Muscle layer of colon (tissue), 2 donors: ENCODE results near the gene EIF4EBP3.
"Not testable (repeated sequence)": the region's sequence is repeated elsewhere in the genome, so short reads cannot be mapped to it uniquely, and the experiment has no call there.

Experiments
- H3K27ac ChIP-seq: one replicate; pipeline ENCODE4 v1.7.0; 2013; ENCODE audit warnings: low read depth, mild to moderate bottlenecking, low read length, moderate library complexity
- H3K27me3 ChIP-seq, 2 donors: one replicate each; pipeline ENCODE4 v1.7.0; 2013; ENCODE audit warnings: low read length in 2 of 2, mild to moderate bottlenecking in 2 of 2; ENCODE audit not compliant: insufficient read depth in 2 of 2, control insufficient read depth in 1 of 2
- H3K36me3 ChIP-seq: one replicate; pipeline ENCODE4 v1.7.0; 2013; ENCODE audit warnings: mild to moderate bottlenecking, low read length; ENCODE audit not compliant: insufficient read depth
- H3K4me1 ChIP-seq: one replicate; pipeline ENCODE4 v1.7.0; 2013; ENCODE audit warnings: mild to moderate bottlenecking, low read length; ENCODE audit not compliant: insufficient read depth
- H3K4me3 ChIP-seq, 2 donors: one replicate each; pipeline ENCODE4 v1.7.0; 2013; ENCODE audit warnings: low read length in 2 of 2, low read depth in 1 of 2, mild to moderate bottlenecking in 1 of 2, moderate library complexity in 1 of 2
- H3K9ac ChIP-seq: one replicate; pipeline ENCODE4 v1.7.0; 2013; ENCODE audit warnings: low read length
- H3K9me3 ChIP-seq: one replicate; pipeline ENCODE4 v1.7.0; 2013; ENCODE audit warnings: mild to moderate bottlenecking, low read length
- donor health status: abdominal sarcoma.
- donor health status: Adenocarcinoma of cecum.

EIF4EBP3 gene

GRCh38 chr5:140579188-140579747, 31.8 kb downstream of the EIF4EBP3 start:
- H3K4me1 ChIP-seq, H3K9ac ChIP-seq, H3K4me3 ChIP-seq, H3K36me3 ChIP-seq, H3K27ac ChIP-seq, H3K9me3 ChIP-seq, H3K27me3 ChIP-seq: not testable (repeated sequence)

GRCh38 chr5:140587495-140587894, 40.0 kb downstream of the EIF4EBP3 start:
- Histone ChIP-seq H3K27ac (no peak overlapping the region), H3K27me3 (no peaks in the 10 kb centered on the region), H3K9me3 (no peaks in the 10 kb centered on the region), H3K4me3 (no peak overlapping the region), H3K36me3 (no peaks in the 10 kb centered on the region), H3K9ac (no peak overlapping the region), H3K4me1 (no peaks in the 10 kb centered on the region)

GRCh38 chr5:140588311-140589070, 41.0 kb downstream of the EIF4EBP3 start:
- Histone ChIP-seq H3K9ac (no peak overlapping the region), H3K4me3 (no peak overlapping the region), H3K27ac (no peak overlapping the region), H3K27me3 (no peaks in the 10 kb centered on the region), H3K9me3 (no peaks in the 10 kb centered on the region), H3K4me1 (no peaks in the 10 kb centered on the region), H3K36me3 (no peaks in the 10 kb centered on the region)

- no peak overlapping the region for H3K9ac ChIP-seq
- no peak overlapping the region for H3K27ac ChIP-seq
- no peaks in the 10 kb centered on the region for H3K9me3 ChIP-seq
- no peaks in the 10 kb centered on the region for H3K4me1 ChIP-seq
- no peak overlapping the region for H3K4me3 ChIP-seq
- no peaks in the 10 kb centered on the region for H3K27me3 ChIP-seq
- H3K36me3 ChIP-seq = no peaks in the 10 kb centered on the region
Measured at GRCh38 chr5:140590861-140591260, 43.4 kb downstream of the EIF4EBP3 start.

GRCh38 chr5:140591747-140592372, 44.4 kb downstream of the EIF4EBP3 start:
- H3K9ac ChIP-seq = no peak overlapping the region
- H3K27me3 ChIP-seq = no peaks in the 10 kb centered on the region
- H3K27ac ChIP-seq = no peak overlapping the region
- no peaks in the 10 kb centered on the region for H3K9me3 ChIP-seq
- no peak overlapping the region for H3K4me3 ChIP-seq
- no peaks in the 10 kb centered on the region for H3K36me3 ChIP-seq
- no peaks in the 10 kb centered on the region for H3K4me1 ChIP-seq

GRCh38 chr5:140593070-140593469, 45.6 kb downstream of the EIF4EBP3 start:
- not testable (repeated sequence) for H3K4me3 ChIP-seq, H3K9me3 ChIP-seq, H3K27ac ChIP-seq, H3K36me3 ChIP-seq, H3K4me1 ChIP-seq, H3K9ac ChIP-seq, H3K27me3 ChIP-seq

- H3K4me3 ChIP-seq = no peak overlapping the region
- H3K27me3 ChIP-seq = no peaks in the 10 kb centered on the region
- H3K9me3 ChIP-seq = no peaks in the 10 kb centered on the region
- no peak overlapping the region for H3K9ac ChIP-seq
- no peak overlapping the region for H3K27ac ChIP-seq
- H3K4me1 ChIP-seq = no peaks in the 10 kb centered on the region
- H3K36me3 ChIP-seq = no peaks in the 10 kb centered on the region
Measured at GRCh38 chr5:140594169-140594568, 46.7 kb downstream of the EIF4EBP3 start.

- Histone ChIP-seq H3K27ac (no peak overlapping the region), H3K4me1 (no peaks in the 10 kb centered on the region), H3K9ac (no peak overlapping the region), H3K36me3 (no peaks in the 10 kb centered on the region), H3K9me3 (no peaks in the 10 kb centered on the region), H3K4me3 (no peak overlapping the region), H3K27me3 (no peaks in the 10 kb centered on the region)
Measured at GRCh38 chr5:140595538-140596300, 48.3 kb downstream of the EIF4EBP3 start.

- H3K27me3 ChIP-seq = no peaks in the 10 kb centered on the region
- no peak overlapping the region for H3K9ac ChIP-seq
- H3K4me3 ChIP-seq = no peak overlapping the region
- no peaks in the 10 kb centered on the region for H3K4me1 ChIP-seq
- H3K27ac ChIP-seq = no peak overlapping the region
- H3K9me3 ChIP-seq = no peaks in the 10 kb centered on the region
- no peaks in the 10 kb centered on the region for H3K36me3 ChIP-seq
Measured at GRCh38 chr5:140596321-140596741, 48.9 kb downstream of the EIF4EBP3 start.

- no peak overlapping the region for H3K27ac ChIP-seq
- H3K9ac ChIP-seq = no peak overlapping the region
- H3K4me1 ChIP-seq = no peaks in the 10 kb centered on the region
- H3K36me3 ChIP-seq = no peaks in the 10 kb centered on the region
- H3K27me3 ChIP-seq = no peaks in the 10 kb centered on the region
- H3K4me3 ChIP-seq = no peak overlapping the region
- no peaks in the 10 kb centered on the region for H3K9me3 ChIP-seq
Measured at GRCh38 chr5:140598836-140599235, 51.4 kb downstream of the EIF4EBP3 start.
